Panc1 (cell line): Measurements from ENCODE around the gene MYBPC3. TPM values are rescaled to one million over a fixed set of nuclear protein-coding genes. Genes with fewer than 3 reads are reported as not detected.
A peak's percentile ranks its signal among the peaks of the same experiment; 100 is the strongest.

Source experiments
- ATAC-seq: fragments of 200-7000 bp; cut with Tn5 transposase; 2 replicates; pipeline ENCODE4 v1.9.1; 2020; ENCODE audit warnings: mild to moderate bottlenecking, moderate library complexity
- BruUV-seq: library from RNA; stranded (reverse); fragments of 400-500 nt; replicated peaks from 2 replicates; lab custom pipeline; 2021; lab: Mats Ljungman, UMichigan
- CTCF ChIA-PET: fragments of 300-600 bp; sonication (Branson Sonifier 250); formaldehyde crosslinking; loops from one replicate; lab custom pipeline; 2022; ENCODE audit warnings: antibody characterized with exemption; lab: Charles Lee
- POLR2A ChIA-PET: fragments of 300-600 bp; sonication (Branson Sonifier 250); formaldehyde crosslinking; loops from one replicate; lab custom pipeline; 2022; ENCODE audit warnings: antibody characterized with exemption; lab: Charles Lee
- DNase-seq: peaks from one replicate; pipeline ENCODE4 v3.0.0-alpha.2; 2010; ENCODE audit warnings: low read depth, low spot score
- H3K27ac ChIP-seq: 2 replicates; pipeline ENCODE4 v1.5.1; 2011; ENCODE audit warnings: mild to moderate bottlenecking, low read length, inconsistent platforms
- H3K27me3 ChIP-seq: fragments of 200-500 bp; sonication (Bioruptor generic); 2 replicates; pipeline ENCODE4 v1.6.0; 2014; ENCODE audit warnings: low read length, inconsistent platforms; ENCODE audit not compliant: control insufficient read depth, insufficient read depth
- H3K36me3 ChIP-seq: fragments of 200-500 bp; sonication (Bioruptor generic); 2 replicates; pipeline ENCODE4 v1.5.1; 2014; ENCODE audit warnings: inconsistent platforms, mild to moderate bottlenecking, low read length, moderate library complexity; ENCODE audit not compliant: control insufficient read depth, insufficient read depth
- H3K4me1 ChIP-seq: 2 replicates; pipeline ENCODE4 v1.5.1; 2011; ENCODE audit warnings: inconsistent platforms, mild to moderate bottlenecking, low read length, moderate library complexity; ENCODE audit not compliant: control insufficient read depth, insufficient read depth
- H3K4me3 ChIP-seq, 2 experiments: 2 replicates each; pipeline ENCODE4 v1.5.1; 2011 to 2012; ENCODE audit warnings: low read depth in 2 of 2, low read length in 2 of 2, mild to moderate bottlenecking in 2 of 2, inconsistent platforms in 1 of 2, moderate library complexity in 1 of 2
- H3K9me3 ChIP-seq: fragments of 200-500 bp; sonication (Bioruptor generic); 2 replicates; pipeline ENCODE4 v1.5.1; 2014; ENCODE audit warnings: low read depth, mild to moderate bottlenecking, inconsistent platforms, low read length, moderate library complexity; ENCODE audit not compliant: control insufficient read depth, insufficient read depth
- CTCF ChIP-seq: fragments of 450-650 bp; IDR thresholded peaks from 2 replicates; pipeline ENCODE4 v1.5.1; 2017; ENCODE audit warnings: mild to moderate bottlenecking
- POLR2AphosphoS5 ChIP-seq: IDR thresholded peaks from 2 replicates; pipeline ENCODE4 v1.6.1; 2012; ENCODE audit warnings: mild to moderate bottlenecking, low read depth, low read length, moderate library complexity
- REST ChIP-seq, 2 experiments: IDR thresholded peaks; 2 replicates each; pipeline ENCODE4 v1.6.1; 2011 to 2012; ENCODE audit warnings: low read depth in 2 of 2, control low read depth in 1 of 2, low read length in 1 of 2, mild to moderate bottlenecking in 1 of 2, moderate library complexity in 1 of 2; ENCODE audit not compliant: insufficient read depth in 1 of 2
- SIN3A ChIP-seq: IDR thresholded peaks from 2 replicates; pipeline ENCODE4 v1.6.1; 2012; ENCODE audit warnings: low read depth, mild to moderate bottlenecking, low read length, moderate library complexity, borderline replicate concordance; ENCODE audit not compliant: insufficient read depth
- TCF7L2 ChIP-seq: IDR thresholded peaks from 2 replicates; pipeline ENCODE4 v1.6.1; 2011; ENCODE audit warnings: mild to moderate bottlenecking, low read depth, low read length, inconsistent platforms
- in situ Hi-C: cut with HindIII; loops from 2 replicates; pipeline ENCODE4 v1.10.0; 2016; ENCODE audit warnings: low sequenced_read_pairs, low pct_unique_long_range_greater_than_20kb
- intact Hi-C: fragments of 100-400 bp; cut with micrococcal nuclease; formaldehyde crosslinking; loops from one replicate; pipeline ENCODE4 v1.10.0; 2022; ENCODE audit not compliant: unreplicated experiment
- total RNA-seq: library from RNA; stranded (reverse); gene quantifications from one replicate; pipeline ENCODE4 v1.2.1, GENCODE V29; 2021; ENCODE audit not compliant: unreplicated experiment

The MYBPC3 gene
- total RNA-seq, 1 experiment from 2014 or later, result not detected

DNA sequence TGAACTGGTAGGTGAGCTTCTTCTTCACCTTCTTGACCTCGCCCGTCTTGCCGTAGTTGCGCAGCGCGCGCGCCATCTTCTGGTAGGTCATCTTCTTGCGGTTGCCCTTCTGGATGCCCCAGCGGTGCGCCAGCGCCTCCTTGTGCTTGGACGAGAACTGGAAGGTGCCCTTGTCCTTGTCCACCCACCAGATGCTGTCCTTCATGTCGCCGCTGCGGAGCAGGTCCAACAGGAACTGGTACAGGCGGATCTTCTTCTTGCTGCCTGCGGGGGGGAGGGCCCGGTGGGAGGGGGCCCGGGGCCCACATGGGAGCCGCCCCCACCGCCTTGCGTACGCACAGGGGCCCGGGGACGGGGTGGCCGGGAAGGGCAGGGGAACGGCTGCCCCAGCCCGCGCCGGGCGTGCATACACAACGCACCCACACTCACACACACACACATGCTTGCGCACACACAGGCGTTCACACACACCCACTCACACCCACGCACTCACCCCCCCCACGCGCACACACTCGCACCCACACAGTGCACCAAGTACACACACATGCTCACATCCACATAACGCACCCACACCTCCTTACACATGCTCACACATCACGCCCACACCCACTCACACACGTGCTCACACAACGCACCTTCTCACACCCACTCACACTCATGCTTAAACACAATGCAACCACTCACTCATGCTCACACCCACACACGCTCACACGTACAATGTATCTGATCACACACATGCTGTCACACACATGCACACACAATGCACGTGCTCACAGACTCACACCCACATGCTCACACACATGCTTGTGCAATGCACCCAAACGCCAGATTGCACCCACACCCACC is 3.0 kb upstream of the MYBPC3 start:
- peak; percentile 96 for ATAC-seq
- ChIA-PET POLR2A (interaction anchor here (0.8 kb wide), 1 partner anchor 195 kb away, joined by 6 read pairs; no protein-coding TSS in a partner anchor), CTCF (interaction anchor here (0.6 to 0.9 kb wide), 14 partner anchors 9 to 489 kb away, joined by 3 to 8 read pairs (median 3); no protein-coding TSS in a partner anchor)
- DNase-seq, result peak; percentile 79
- H3K4me1 ChIP-seq, result no peaks in the 10 kb centered on the region
- H3K36me3 ChIP-seq, result no peaks in the 10 kb centered on the region
- intact Hi-C loops, result loop anchor here (10.0 kb wide), 2 partner anchors 101 to 181 kb away; partner anchors contain the start of genes ARFGAP2 and NR1H3
- H3K27me3 ChIP-seq, result no peaks in the 10 kb centered on the region
- no TSS peak for BruUV-seq
- no peaks in the 10 kb centered on the region for H3K9me3 ChIP-seq
- peak overlapping the region; percentile 19 to 36 for H3K4me3 ChIP-seq
- peak; percentile 54; the same call in 1 of the 2 replicates for TF ChIP-seq POLR2AphosphoS5
- TF ChIP-seq TCF7L2, result peak; percentile 77; the same call in 1 of the 2 replicates
- TF ChIP-seq CTCF, result peak; percentile 100
- TF ChIP-seq REST (IDR thresholded peaks at IDR 0.05; ENCODE audit: insufficient read depth in 1 of 2, low read depth in 2 of 2, low read length in 1 of 2), result peak in 1 of 2 experiments; percentile 74; a peak in 1 of 4 replicates
- 0 out of 2 replicates have a peak, but pooled peaks have one; percentile 38 for TF ChIP-seq SIN3A
- H3K27ac ChIP-seq, result no peak overlapping the region
- in situ Hi-C loops, result no loop called here

DNA sequence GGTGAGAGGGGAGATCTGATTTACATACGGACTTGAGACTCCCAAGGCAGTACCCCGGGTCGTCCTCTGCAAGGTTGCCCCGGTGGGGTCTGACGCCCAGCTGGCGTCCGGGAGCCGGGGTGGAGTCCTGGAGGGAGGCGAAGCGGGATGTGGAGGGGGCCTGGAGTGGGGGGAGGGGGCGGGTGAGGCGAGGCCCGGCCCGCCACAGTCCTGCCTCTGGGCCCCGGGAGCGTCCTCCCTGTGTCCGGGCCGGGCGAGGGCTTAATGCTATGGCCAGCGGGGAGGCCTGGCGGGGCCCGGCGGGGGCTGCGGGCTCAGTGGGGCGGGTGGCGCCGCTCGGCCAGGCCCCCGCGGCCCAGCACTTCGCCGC is 2.4 kb upstream of the MYBPC3 start:
- Histone ChIP-seq H3K9me3 (no peaks in the 10 kb centered on the region), H3K4me1 (no peaks in the 10 kb centered on the region), H3K27me3 (no peaks in the 10 kb centered on the region), H3K27ac (no peak overlapping the region), H3K36me3 (no peaks in the 10 kb centered on the region), H3K4me3 (peak overlapping the region; percentile 19 to 36)
- ATAC-seq (peak; percentile 75), DNase-seq (no peak)
- TF ChIP-seq TCF7L2, result no peak
- TF ChIP-seq POLR2AphosphoS5, result no peak
- TF ChIP-seq SIN3A, result no peak
- TF ChIP-seq REST (IDR thresholded peaks at IDR 0.05; ENCODE audit: insufficient read depth in 1 of 2, low read depth in 2 of 2, low read length in 1 of 2), result no peak
- no peak; the same call in 1 of the 2 replicates for TF ChIP-seq CTCF
- CTCF ChIA-PET, result interaction anchor here (0.6 to 0.9 kb wide), 15 partner anchors 9 to 1016 kb away, joined by 3 to 8 read pairs (median 3); no protein-coding TSS in a partner anchor
- intact Hi-C loops (loop anchor here (10.0 kb wide), 2 partner anchors 100 to 180 kb away; partner anchors contain the start of genes ARFGAP2 and NR1H3), in situ Hi-C loops (no loop called here)
- BruUV-seq, result no TSS peak
- POLR2A ChIA-PET, result interaction anchor here (0.8 kb wide), 1 partner anchor 195 kb away, joined by 6 read pairs; no protein-coding TSS in a partner anchor
